Neural progenitor cell (in vitro differentiated cells): ENCODE data around the gene GP2. TPM values are rescaled to one million over a fixed set of nuclear protein-coding genes. Genes with fewer than 3 reads are reported as not detected.

Source experiments
- DNase-seq: peaks from one replicate; pipeline ENCODE4 v3.0.0-alpha.2; 2016; ENCODE audit warnings: low spot score
- H2AFZ ChIP-seq: fragments of 200-600 bp; sonication (generic); replicated peaks from 2 replicates; pipeline ENCODE4 v1.6.1; 2016; ENCODE audit warnings: antibody characterized with exemption
- H3F3A ChIP-seq: fragments of 200-600 bp; sonication (generic); 2 replicates; pipeline ENCODE4 v1.6.1; 2016; ENCODE audit warnings: antibody characterized with exemption, low read depth
- H3K27ac ChIP-seq: fragments of 200-600 bp; sonication (generic); 2 replicates; pipeline ENCODE4 v1.5.1; 2016; ENCODE audit warnings: mild to moderate bottlenecking
- H3K27me3 ChIP-seq: fragments of 200-600 bp; sonication (generic); 2 replicates; pipeline ENCODE4 v1.6.1; 2016; ENCODE audit warnings: mild to moderate bottlenecking, moderate library complexity
- H3K36me3 ChIP-seq: fragments of 200-600 bp; sonication (generic); 2 replicates; pipeline ENCODE4 v1.5.1; 2016
- H3K4me1 ChIP-seq: fragments of 200-600 bp; sonication (generic); 2 replicates; pipeline ENCODE4 v1.6.1; 2016; ENCODE audit warnings: mixed run types
- H3K4me2 ChIP-seq: fragments of 200-600 bp; sonication (generic); 2 replicates; pipeline ENCODE4 v1.6.1; 2016
- H3K4me3 ChIP-seq: fragments of 200-600 bp; sonication (generic); 2 replicates; pipeline ENCODE4 v1.5.1; 2016
- H3K79me2 ChIP-seq: fragments of 200-600 bp; sonication (generic); 2 replicates; pipeline ENCODE4 v1.6.1; 2016; ENCODE audit warnings: low read depth
- H3K9ac ChIP-seq: fragments of 200-600 bp; sonication (generic); 2 replicates; pipeline ENCODE4 v1.6.1; 2016
- H3K9me3 ChIP-seq: fragments of 200-600 bp; sonication (generic); 2 replicates; pipeline ENCODE4 v1.5.1; 2016; ENCODE audit warnings: low read depth
- H4K20me1 ChIP-seq: fragments of 200-600 bp; sonication (generic); 2 replicates; pipeline ENCODE4 v1.6.1; 2016; ENCODE audit warnings: low read depth
- H3K27ac Mint-ChIP-seq: 3 replicates; pipeline ENCODE4 v1.8.0; 2021; ENCODE audit warnings: mixed read lengths
- H3K27me3 Mint-ChIP-seq: 2 replicates; pipeline ENCODE4 v1.8.0; 2022; ENCODE audit warnings: low read depth, mild to moderate bottlenecking, inconsistent platforms, moderate library complexity, mixed read lengths; ENCODE audit not compliant: insufficient read depth
- H3K36me3 Mint-ChIP-seq: 3 replicates; pipeline ENCODE4 v1.8.0; 2021; ENCODE audit warnings: mixed read lengths
- H3K4me1 Mint-ChIP-seq: 3 replicates; pipeline ENCODE4 v1.8.0; 2021; ENCODE audit warnings: mixed read lengths
- H3K4me3 Mint-ChIP-seq: 3 replicates; pipeline ENCODE4 v1.8.0; 2021; ENCODE audit warnings: mild to moderate bottlenecking, moderate library complexity, mixed read lengths
- H3K9me3 Mint-ChIP-seq: 3 replicates; pipeline ENCODE4 v1.8.0; 2020; ENCODE audit warnings: mixed read lengths
- CTCF ChIP-seq: fragments of 200-600 bp; sonication (generic); IDR thresholded peaks from 2 replicates; pipeline ENCODE4 v1.5.1; 2017; ENCODE audit warnings: antibody characterized with exemption, mild to moderate bottlenecking
- EZH2 ChIP-seq: fragments of 200-600 bp; sonication (generic); IDR thresholded peaks from 2 replicates; pipeline ENCODE4 v1.6.1; 2017; ENCODE audit warnings: antibody characterized with exemption, mild to moderate bottlenecking, moderate library complexity
- EZH2phosphoT487 ChIP-seq: fragments of 200-600 bp; sonication (generic); IDR thresholded peaks from 2 replicates; pipeline ENCODE4 v1.6.1; 2017; ENCODE audit warnings: antibody characterized with exemption
- total RNA-seq: library from RNA; depleted of rRNA; stranded (reverse); fragments of >200 nt; gene quantifications from 2 replicates; pipeline ENCODE4 v1.2.3, GENCODE V29; 2015; ENCODE audit warnings: low replicate concordance

GP2 gene
- total RNA-seq, 1 donor from 2014 or later: not detected

- H3K27ac Mint-ChIP-seq: no peak overlapping the region
- Histone ChIP-seq H3F3A (no peaks in the 10 kb centered on the region), H3K79me2 (no peaks in the 10 kb centered on the region), H2AFZ (no peak overlapping the region), H3K4me3 (no peak overlapping the region), H4K20me1 (no peaks in the 10 kb centered on the region), H3K9me3 (no peaks in the 10 kb centered on the region), H3K36me3 (no peaks in the 10 kb centered on the region), H3K27ac (no peak overlapping the region), H3K9ac (no peak overlapping the region), H3K4me2 (no peak overlapping the region), H3K4me1 (no peaks in the 10 kb centered on the region), H3K27me3 (no peaks in the 10 kb centered on the region)
- no peak for TF ChIP-seq EZH2
- peak; percentile 49 for TF ChIP-seq CTCF
- peaks cover 5% of the 10 kb centered on the region for H3K27me3 Mint-ChIP-seq
- peaks cover 7% of the 10 kb centered on the region for H3K4me1 Mint-ChIP-seq
- H3K9me3 Mint-ChIP-seq: no peaks in the 10 kb centered on the region
- H3K4me3 Mint-ChIP-seq: no peak overlapping the region
- DNase-seq: peak; percentile 17
- no peaks in the 10 kb centered on the region for H3K36me3 Mint-ChIP-seq
These were observed 22.3 kb upstream of the GP2 start for GRCh38 chr16:20349615-20350014.

GRCh38 chr16:20348365-20349185 lies 21.3 kb upstream of the GP2 start:
- Mint-ChIP-seq H3K27ac (no peak overlapping the region), H3K27me3 (peaks cover 3% of the 10 kb centered on the region), H3K4me3 (no peak overlapping the region), H3K4me1 (peaks cover 7% of the 10 kb centered on the region), H3K36me3 (no peaks in the 10 kb centered on the region), H3K9me3 (no peaks in the 10 kb centered on the region)
- no peak overlapping the region for H3K4me3 ChIP-seq
- no peaks in the 10 kb centered on the region for H4K20me1 ChIP-seq
- no peak overlapping the region for H3K4me2 ChIP-seq
- H3K36me3 ChIP-seq: no peaks in the 10 kb centered on the region
- H3K27me3 ChIP-seq: no peaks in the 10 kb centered on the region
- H2AFZ ChIP-seq: no peak overlapping the region
- H3K4me1 ChIP-seq: no peaks in the 10 kb centered on the region
- no peaks in the 10 kb centered on the region for H3F3A ChIP-seq
- no peaks in the 10 kb centered on the region for H3K79me2 ChIP-seq
- H3K9ac ChIP-seq: no peak overlapping the region
- DNase-seq: peak; percentile 24
- H3K27ac ChIP-seq: no peak overlapping the region
- no peaks in the 10 kb centered on the region for H3K9me3 ChIP-seq
- TF ChIP-seq CTCF: peak; percentile 36
- no peak for TF ChIP-seq EZH2phosphoT487
- TF ChIP-seq EZH2: no peak

- no peaks in the 10 kb centered on the region for H3F3A ChIP-seq
- H3K4me2 ChIP-seq: no peak overlapping the region
- H3K27me3 Mint-ChIP-seq: peaks cover 3% of the 10 kb centered on the region
- H3K9me3 Mint-ChIP-seq: no peaks in the 10 kb centered on the region
- H3K4me3 Mint-ChIP-seq: no peak overlapping the region
- no peak overlapping the region for H3K27ac Mint-ChIP-seq
- H4K20me1 ChIP-seq: no peaks in the 10 kb centered on the region
- H3K36me3 ChIP-seq: no peaks in the 10 kb centered on the region
- H3K9me3 ChIP-seq: no peaks in the 10 kb centered on the region
- TF ChIP-seq CTCF (no peak), EZH2phosphoT487 (no peak)
- H3K4me1 Mint-ChIP-seq: peaks cover 1% of the 10 kb centered on the region
- no peaks in the 10 kb centered on the region for H3K79me2 ChIP-seq
- H3K36me3 Mint-ChIP-seq: no peaks in the 10 kb centered on the region
- no peak for DNase-seq
- H3K27me3 ChIP-seq: no peaks in the 10 kb centered on the region
- no peak overlapping the region for H3K27ac ChIP-seq
- H2AFZ ChIP-seq: no peak overlapping the region
- no peak overlapping the region for H3K4me3 ChIP-seq
- H3K9ac ChIP-seq: no peak overlapping the region
- H3K4me1 ChIP-seq: no peaks in the 10 kb centered on the region
These were observed 20.5 kb upstream of the GP2 start for GRCh38 chr16:20347666-20348364.
